HepG2 (cell line): Measurements from ENCODE around the gene PSMB3. TPM values are rescaled to one million over a fixed set of nuclear protein-coding genes. Genes with fewer than 3 reads are reported as not detected.

Experiments used
- ATAC-seq: fragments of 200-7000 bp; cut with Tn5 transposase; 3 replicates; pipeline ENCODE4 v1.9.1; 2020; ENCODE audit warnings: mild to moderate bottlenecking, moderate library complexity
- BruUV-seq: library from RNA; stranded (reverse); fragments of 400-500 nt; replicated peaks from 2 replicates; lab custom pipeline; 2021; lab: Mats Ljungman, UMichigan
- CTCF ChIA-PET: fragments of 300-600 bp; formaldehyde crosslinking; extraction: SDS; loops from one replicate; lab custom pipeline; 2021; ENCODE audit warnings: low total read pairs, inconsistent platforms, low intra/inter-chr PET ratio; lab: Yijun Ruan, JAX
- POLR2A ChIA-PET: fragments of 350-600 bp; sonication (Branson Sonifier 250); formaldehyde crosslinking; loops from one replicate; lab custom pipeline; 2020; ENCODE audit warnings: antibody characterized with exemption, inconsistent platforms; lab: Yijun Ruan, JAX
- DNase-seq: peaks from one replicate; pipeline ENCODE4 v3.0.0-alpha.2; 2015; ENCODE audit warnings: low spot score
- FAIRE-seq: peaks from 3 replicates; lab custom pipeline; 2011; peaks lifted over from hg19 to GRCh38; lab: Jason Lieb, UNC
- H2AFZ ChIP-seq: one replicate; pipeline ENCODE4 v1.6.1; 2011; ENCODE audit warnings: low read length, inconsistent platforms
- H3K27ac ChIP-seq: fragments of 300-600 bp; 3 replicates; pipeline ENCODE4 v1.8.0; 2011; ENCODE audit warnings: mixed run types, mild to moderate bottlenecking, mixed read lengths, low read length, inconsistent platforms; ENCODE audit not compliant: insufficient read depth; ENCODE audit errors: extremely low read length
- H3K27me3 ChIP-seq, 2 experiments: fragments of 200-600 bp in 1 of 2; 2 replicates in 1 of 2; 3 replicates in 1 of 2; pipeline versions ENCODE4 v1.6.0 to v1.8.0; 2011; ENCODE audit warnings: low read length in 2 of 2, mild to moderate bottlenecking in 2 of 2, moderate library complexity in 2 of 2, inconsistent platforms in 1 of 2; ENCODE audit not compliant: insufficient read depth in 2 of 2, control insufficient read depth in 1 of 2
- H3K36me3 ChIP-seq, 2 experiments: fragments of 200-600 bp in 1 of 2; replicated peaks in 1 of 2; 2 replicates in 1 of 2; 3 replicates in 1 of 2; pipeline versions ENCODE4 v1.5.1 to v1.8.0; 2011; ENCODE audit warnings: low read length in 2 of 2, inconsistent platforms in 1 of 2; ENCODE audit not compliant: insufficient read depth in 2 of 2, control insufficient read depth in 1 of 2
- H3K4me1 ChIP-seq: 2 replicates; pipeline ENCODE4 v1.5.1; 2012; ENCODE audit warnings: low read length, inconsistent platforms; ENCODE audit not compliant: insufficient read depth
- H3K4me2 ChIP-seq: 2 replicates; pipeline ENCODE4 v1.6.0; 2011; ENCODE audit warnings: low read depth, low read length, inconsistent platforms
- H3K4me3 ChIP-seq, 3 experiments: fragments of 200-600 bp in 1 of 3; sonication (generic), shearing (Covaris generic) in 1 of 3; replicated peaks in 1 of 3; 2 replicates each; pipeline ENCODE4 v1.5.1; 2011 to 2016; ENCODE audit warnings: low read length in 3 of 3, inconsistent platforms in 2 of 3, low read depth in 2 of 3, mild to moderate bottlenecking in 2 of 3, control low read depth in 1 of 3, mixed read lengths in 1 of 3; ENCODE audit not compliant: insufficient read depth in 1 of 3
- H3K79me2 ChIP-seq: one replicate; pipeline ENCODE4 v1.6.1; 2011; ENCODE audit warnings: low read length, inconsistent platforms; ENCODE audit not compliant: insufficient read depth
- H3K9ac ChIP-seq: 2 replicates; pipeline ENCODE4 v1.6.0; 2011; ENCODE audit warnings: mild to moderate bottlenecking, low read depth, low read length, inconsistent platforms; ENCODE audit not compliant: insufficient read depth
- H3K9me3 ChIP-seq: 2 replicates; pipeline ENCODE4 v1.5.1; 2012; ENCODE audit warnings: mild to moderate bottlenecking, low read length
- H4K20me1 ChIP-seq: 2 replicates; pipeline ENCODE4 v1.6.0; 2011; ENCODE audit warnings: inconsistent platforms, mild to moderate bottlenecking, low read length, moderate library complexity; ENCODE audit not compliant: insufficient read depth
- CHD4 ChIP-seq: fragments of 200-600 bp; sonication (generic); IDR thresholded peaks from 2 replicates; pipeline ENCODE4 v1.7.0; 2017; ENCODE audit warnings: mild to moderate bottlenecking, low read length, borderline replicate concordance
- HDAC1 ChIP-seq: sonication (generic); formaldehyde crosslinking; IDR thresholded peaks from 2 replicates; pipeline ENCODE4 v1.5.1; 2020; ENCODE audit warnings: mild to moderate bottlenecking, missing genetic modification reagents
- NFIC ChIP-seq: IDR thresholded peaks from 2 replicates; pipeline ENCODE4 v1.6.1; 2012; ENCODE audit warnings: mild to moderate bottlenecking, low read length, inconsistent platforms
- PAF1 ChIP-seq: IDR thresholded peaks from 2 replicates; pipeline ENCODE4 v1.6.1; 2016; ENCODE audit warnings: missing genetic modification reagents, missing compliant biosample characterization
- PAX8 ChIP-seq: sonication (generic); formaldehyde crosslinking; IDR thresholded peaks from 2 replicates; pipeline ENCODE4 v1.8.0; 2022; ENCODE audit warnings: mild to moderate bottlenecking, missing genetic modification reagents, borderline replicate concordance
- PITX1 ChIP-seq: sonication (generic); formaldehyde crosslinking; IDR thresholded peaks from 2 replicates; pipeline ENCODE4 v1.5.1; 2020; ENCODE audit warnings: mild to moderate bottlenecking, missing genetic modification reagents
- POLR2A ChIP-seq, 2 experiments: IDR thresholded peaks; 2 replicates each; pipeline ENCODE4 v1.6.1; 2011; ENCODE audit warnings: low read depth in 2 of 2, low read length in 2 of 2, mild to moderate bottlenecking in 1 of 2, moderate library complexity in 1 of 2; ENCODE audit not compliant: insufficient read depth in 1 of 2
- POLR2G ChIP-seq: fragments of 200-400 bp; formaldehyde crosslinking; IDR thresholded peaks from 2 replicates; pipeline ENCODE4 v1.6.1; 2018; ENCODE audit warnings: mild to moderate bottlenecking, low read depth, low read length, moderate library complexity
- RBFOX2 ChIP-seq: fragments of 200-400 bp; formaldehyde crosslinking; IDR thresholded peaks from 2 replicates; pipeline ENCODE4 v1.6.1; 2017; ENCODE audit warnings: low read depth, mild to moderate bottlenecking, low read length
- RBM22 ChIP-seq: fragments of 200-400 bp; formaldehyde crosslinking; optimal IDR thresholded peaks from 2 replicates; pipeline ENCODE3; 2017; ENCODE audit warnings: mild to moderate bottlenecking, low read length, moderate library complexity
- ZBTB42 ChIP-seq: sonication (generic); formaldehyde crosslinking; IDR thresholded peaks from 2 replicates; pipeline ENCODE4 v1.5.0; 2020; ENCODE audit warnings: mild to moderate bottlenecking, missing genetic modification reagents
- WGBS: methylation state at CpG from one replicate; pipeline ENCODE4 v1.1.6; 2017; ENCODE audit warnings: low lambda C conversion rate; 5-methylcytosine and 5-hydroxymethylcytosine counted together
- in situ Hi-C: cut with HindIII; loops from 2 replicates; pipeline ENCODE4 v1.10.0; 2017; ENCODE audit warnings: low pct_unique_long_range_greater_than_20kb; ENCODE audit not compliant: extremely low pct_ligation_motif_present
- intact Hi-C: fragments of 100-400 bp; cut with micrococcal nuclease; formaldehyde crosslinking; loops from one replicate; pipeline ENCODE4 v1.10.0; 2022; ENCODE audit not compliant: unreplicated experiment
- polyA plus RNA-seq, 8 experiments: library from polyadenylated mRNA; depleted of rRNA in 3 of 8; stranded (reverse) in 7 of 8; unstranded in 1 of 8; fragments of >200 nt; fragmentation: Illumina TruSeq in 4 of 8; extraction: Trizol in 4 of 8; gene quantifications; 2 replicates each; pipeline versions ENCODE4 v1.2.1 to v1.2.3, GENCODE V29; 2011 to 2016; ENCODE audit warnings: low read depth in 4 of 8, missing spikeins in 1 of 8, mixed read lengths in 1 of 8; ENCODE audit not compliant: insufficient read depth in 1 of 8
- total RNA-seq, 5 experiments: library from RNA; depleted of rRNA; stranded (reverse); fragments of >200 nt; fragmentation: Illumina TruSeq; extraction: Trizol; gene quantifications; 2 replicates each; pipeline ENCODE4 v1.2.3, GENCODE V29; 2016; ENCODE audit warnings: low read depth in 1 of 5
- TF ChIP-seq, protein P1 (sequence below): sonication (generic); formaldehyde crosslinking; IDR thresholded peaks from 2 replicates; pipeline ENCODE4 v1.8.0; 2022; ENCODE audit warnings: mild to moderate bottlenecking, missing genetic modification reagents
- TF ChIP-seq, protein P2 (sequence below): sonication (generic); formaldehyde crosslinking; IDR thresholded peaks from 2 replicates; pipeline ENCODE4 v1.4.0; 2020; ENCODE audit warnings: missing genetic modification reagents
- TF ChIP-seq, protein P3 (sequence below): sonication (generic); formaldehyde crosslinking; IDR thresholded peaks from 2 replicates; pipeline ENCODE4 v1.9.0; 2021; ENCODE audit warnings: missing genetic modification reagents, mild to moderate bottlenecking, borderline replicate concordance

Gene PSMB3
- total and polyA plus RNA-seq, 2 of the 13 experiments (the other 11 are each of a cell fraction or from before 2014, with no cell fraction given) = 366 to 517 TPM

DNA sequence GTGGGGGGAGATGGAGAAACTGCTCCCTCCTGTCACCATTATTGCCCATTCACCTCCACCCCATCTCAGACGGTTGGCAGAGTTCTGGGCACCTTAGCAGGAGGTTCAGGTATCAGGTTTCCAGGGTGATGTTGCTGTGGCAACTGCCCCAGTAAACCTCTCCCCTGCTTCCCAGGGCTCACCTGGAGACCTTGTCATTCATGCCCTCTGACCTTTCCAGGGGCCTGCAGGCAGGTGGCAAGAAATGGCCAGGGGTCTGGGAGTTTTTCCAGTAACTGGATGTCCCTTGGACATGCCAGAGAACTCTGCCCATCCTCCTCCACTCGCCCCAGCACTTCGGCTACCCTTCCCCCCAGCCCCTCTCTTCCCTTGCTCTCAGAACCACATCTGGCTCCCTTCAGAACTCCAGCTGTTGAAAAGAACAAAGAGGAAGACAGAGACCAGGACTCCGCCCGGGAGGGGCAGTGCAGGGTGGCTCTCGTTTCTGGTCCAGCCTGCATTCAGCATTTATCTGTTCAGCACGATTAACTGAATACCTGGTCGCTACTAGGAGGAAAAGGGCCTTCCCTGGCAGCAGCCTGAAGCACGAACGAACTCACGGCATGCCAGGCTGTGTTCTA is 39.0 kb upstream of the PSMB3 start (continued):
- TF ChIP-seq, protein P1, sequence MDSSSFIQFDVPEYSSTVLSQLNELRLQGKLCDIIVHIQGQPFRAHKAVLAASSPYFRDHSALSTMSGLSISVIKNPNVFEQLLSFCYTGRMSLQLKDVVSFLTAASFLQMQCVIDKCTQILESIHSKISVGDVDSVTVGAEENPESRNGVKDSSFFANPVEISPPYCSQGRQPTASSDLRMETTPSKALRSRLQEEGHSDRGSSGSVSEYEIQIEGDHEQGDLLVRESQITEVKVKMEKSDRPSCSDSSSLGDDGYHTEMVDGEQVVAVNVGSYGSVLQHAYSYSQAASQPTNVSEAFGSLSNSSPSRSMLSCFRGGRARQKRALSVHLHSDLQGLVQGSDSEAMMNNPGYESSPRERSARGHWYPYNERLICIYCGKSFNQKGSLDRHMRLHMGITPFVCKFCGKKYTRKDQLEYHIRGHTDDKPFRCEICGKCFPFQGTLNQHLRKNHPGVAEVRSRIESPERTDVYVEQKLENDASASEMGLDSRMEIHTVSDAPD (CRISPR knock-in tag) = no peak
- no peak for TF ChIP-seq CHD4

DNA sequence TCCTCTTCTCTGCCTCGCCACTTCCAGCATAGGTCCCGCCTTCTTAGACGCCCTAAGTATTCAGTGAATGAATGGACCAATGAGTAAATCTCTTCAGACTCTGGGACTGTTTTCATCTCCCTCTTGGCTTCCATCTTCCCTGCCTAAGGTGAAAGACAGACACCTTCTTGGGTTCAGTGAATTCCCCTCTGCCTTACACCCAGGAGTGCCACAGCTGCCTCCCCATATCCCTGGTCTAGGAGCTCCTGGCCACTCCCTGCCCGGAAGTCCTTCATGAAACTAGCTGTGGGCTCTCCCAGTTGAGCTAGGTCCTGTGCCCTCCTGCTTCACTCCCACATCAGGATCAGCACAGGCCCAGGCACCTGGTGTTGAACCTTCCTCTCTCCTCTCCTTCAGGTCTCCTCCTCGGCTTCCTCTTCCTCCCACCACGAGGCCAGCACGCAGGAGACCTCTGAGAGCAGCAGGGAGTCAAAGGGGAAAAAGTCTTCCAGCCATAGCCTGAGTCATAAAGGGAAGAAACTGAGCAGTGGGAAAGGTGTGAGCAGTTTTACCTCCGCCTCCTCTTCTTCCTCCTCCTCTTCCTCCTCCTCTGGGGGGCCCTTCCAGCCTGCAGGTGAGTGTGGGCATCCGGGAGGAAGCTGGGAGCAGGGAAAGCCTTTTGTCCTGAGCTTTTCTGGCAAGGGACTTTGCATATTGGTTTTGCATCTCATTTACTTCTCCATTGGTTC is 37.2 kb upstream of the PSMB3 start:
- ChIA-PET POLR2A (interaction anchor here (1.0 to 7.0 kb wide), 7 partner anchors 11 to 101 kb away, joined by 3 to 92 read pairs (median 5); partner anchors contain the start of genes EPOP and MLLT6), CTCF (no interaction called here)
- Histone ChIP-seq H3K4me3 (no peak overlapping the region), H3K79me2 (no peaks in the 10 kb centered on the region), H3K9ac (no peak overlapping the region), H3K9me3 (no peaks in the 10 kb centered on the region), H3K4me2 (no peak overlapping the region), H2AFZ (no peak overlapping the region), H3K27me3 (no peaks in the 10 kb centered on the region), H3K36me3 (peaks cover 47 to 87% of the 10 kb centered on the region in 2 experiments), H3K4me1 (peaks cover 27% of the 10 kb centered on the region), H3K27ac (no peak overlapping the region), H4K20me1 (no peaks in the 10 kb centered on the region)
- intact Hi-C loops (no loop called here), in situ Hi-C loops (no loop called here)
- WGBS = 98% methylated on average over 9 of the region's 9 CpGs
- ATAC-seq = no peak
- no peak for DNase-seq
- BruUV-seq = no TSS peak
- FAIRE-seq = no peak
- TF ChIP-seq PAF1 (CRISPR knock-in tag) (peak; percentile 62; the same call in 1 of the 2 replicates), RBM22 (peak; percentile 43), RBFOX2 (peak; percentile 67), ZBTB42 (no peak), POLR2A (IDR thresholded peaks at IDR 0.05; ENCODE audit: insufficient read depth in 1 of 2, low read depth in 2 of 2, low read length in 2 of 2) (peak; percentile 20 to 35; a peak in 2 of 4 replicates), PAX8 (CRISPR knock-in tag) (no peak), HDAC1 (CRISPR knock-in tag) (no peak), POLR2G (peak; percentile 61), PITX1 (CRISPR knock-in tag) (no peak), NFIC (no peak)
- TF ChIP-seq, protein P2, sequence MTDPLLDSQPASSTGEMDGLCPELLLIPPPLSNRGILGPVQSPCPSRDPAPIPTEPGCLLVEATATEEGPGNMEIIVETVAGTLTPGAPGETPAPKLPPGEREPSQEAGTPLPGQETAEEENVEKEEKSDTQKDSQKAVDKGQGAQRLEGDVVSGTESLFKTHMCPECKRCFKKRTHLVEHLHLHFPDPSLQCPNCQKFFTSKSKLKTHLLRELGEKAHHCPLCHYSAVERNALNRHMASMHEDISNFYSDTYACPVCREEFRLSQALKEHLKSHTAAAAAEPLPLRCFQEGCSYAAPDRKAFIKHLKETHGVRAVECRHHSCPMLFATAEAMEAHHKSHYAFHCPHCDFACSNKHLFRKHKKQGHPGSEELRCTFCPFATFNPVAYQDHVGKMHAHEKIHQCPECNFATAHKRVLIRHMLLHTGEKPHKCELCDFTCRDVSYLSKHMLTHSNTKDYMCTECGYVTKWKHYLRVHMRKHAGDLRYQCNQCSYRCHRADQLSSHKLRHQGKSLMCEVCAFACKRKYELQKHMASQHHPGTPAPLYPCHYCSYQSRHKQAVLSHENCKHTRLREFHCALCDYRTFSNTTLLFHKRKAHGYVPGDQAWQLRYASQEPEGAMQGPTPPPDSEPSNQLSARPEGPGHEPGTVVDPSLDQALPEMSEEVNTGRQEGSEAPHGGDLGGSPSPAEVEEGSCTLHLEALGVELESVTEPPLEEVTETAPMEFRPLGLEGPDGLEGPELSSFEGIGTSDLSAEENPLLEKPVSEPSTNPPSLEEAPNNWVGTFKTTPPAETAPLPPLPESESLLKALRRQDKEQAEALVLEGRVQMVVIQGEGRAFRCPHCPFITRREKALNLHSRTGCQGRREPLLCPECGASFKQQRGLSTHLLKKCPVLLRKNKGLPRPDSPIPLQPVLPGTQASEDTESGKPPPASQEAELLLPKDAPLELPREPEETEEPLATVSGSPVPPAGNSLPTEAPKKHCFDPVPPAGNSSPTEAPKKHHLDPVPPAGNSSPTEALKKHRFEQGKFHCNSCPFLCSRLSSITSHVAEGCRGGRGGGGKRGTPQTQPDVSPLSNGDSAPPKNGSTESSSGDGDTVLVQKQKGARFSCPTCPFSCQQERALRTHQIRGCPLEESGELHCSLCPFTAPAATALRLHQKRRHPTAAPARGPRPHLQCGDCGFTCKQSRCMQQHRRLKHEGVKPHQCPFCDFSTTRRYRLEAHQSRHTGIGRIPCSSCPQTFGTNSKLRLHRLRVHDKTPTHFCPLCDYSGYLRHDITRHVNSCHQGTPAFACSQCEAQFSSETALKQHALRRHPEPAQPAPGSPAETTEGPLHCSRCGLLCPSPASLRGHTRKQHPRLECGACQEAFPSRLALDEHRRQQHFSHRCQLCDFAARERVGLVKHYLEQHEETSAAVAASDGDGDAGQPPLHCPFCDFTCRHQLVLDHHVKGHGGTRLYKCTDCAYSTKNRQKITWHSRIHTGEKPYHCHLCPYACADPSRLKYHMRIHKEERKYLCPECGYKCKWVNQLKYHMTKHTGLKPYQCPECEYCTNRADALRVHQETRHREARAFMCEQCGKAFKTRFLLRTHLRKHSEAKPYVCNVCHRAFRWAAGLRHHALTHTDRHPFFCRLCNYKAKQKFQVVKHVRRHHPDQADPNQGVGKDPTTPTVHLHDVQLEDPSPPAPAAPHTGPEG (CRISPR knock-in tag) = no peak
- TF ChIP-seq, protein P3, sequence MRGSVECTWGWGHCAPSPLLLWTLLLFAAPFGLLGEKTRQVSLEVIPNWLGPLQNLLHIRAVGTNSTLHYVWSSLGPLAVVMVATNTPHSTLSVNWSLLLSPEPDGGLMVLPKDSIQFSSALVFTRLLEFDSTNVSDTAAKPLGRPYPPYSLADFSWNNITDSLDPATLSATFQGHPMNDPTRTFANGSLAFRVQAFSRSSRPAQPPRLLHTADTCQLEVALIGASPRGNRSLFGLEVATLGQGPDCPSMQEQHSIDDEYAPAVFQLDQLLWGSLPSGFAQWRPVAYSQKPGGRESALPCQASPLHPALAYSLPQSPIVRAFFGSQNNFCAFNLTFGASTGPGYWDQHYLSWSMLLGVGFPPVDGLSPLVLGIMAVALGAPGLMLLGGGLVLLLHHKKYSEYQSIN (CRISPR knock-in tag) = no peak
